Measurements from ENCODE around the gene PARN. TPM values are rescaled to one million over a fixed set of nuclear protein-coding genes. Genes with fewer than 3 reads are reported as not detected.

PARN gene
- total RNA-seq, 4 donors from 2014 or later = 36.6 to 66.8 (median 53.5) TPM

GRCh38 chr16:14449790-14450480 is 180.1 kb downstream of the PARN start:
- Histone ChIP-seq H3K27ac (no peak overlapping the region), H3K4me1 (no peaks in the 10 kb centered on the region), H3K27me3 (no peaks in the 10 kb centered on the region), H3K4me3 (no peak overlapping the region), H3K36me3 (peaks cover 0 to 12% (median 0%) of the 10 kb centered on the region in 3 donors), H3K9me3 (no peaks in the 10 kb centered on the region)
- DNase-seq = no peak
- no peak for TF ChIP-seq CTCF (IDR thresholded peaks at IDR 0.05)
- no peak for TF ChIP-seq POLR2A (IDR thresholded peaks at IDR 0.05)

- no peaks in the 10 kb centered on the region for H3K27me3 ChIP-seq
- H3K36me3 ChIP-seq = peaks cover 0 to 12% (median 0%) of the 10 kb centered on the region in 3 donors
- no peak for TF ChIP-seq CTCF (IDR thresholded peaks at IDR 0.05)
- TF ChIP-seq POLR2A (IDR thresholded peaks at IDR 0.05) = no peak
- H3K27ac ChIP-seq = no peak overlapping the region
- H3K4me1 ChIP-seq = no peaks in the 10 kb centered on the region
- H3K4me3 ChIP-seq = no peak overlapping the region
- no peaks in the 10 kb centered on the region for H3K9me3 ChIP-seq
- no peak for DNase-seq
Measured at GRCh38 chr16:14449334-14449733, 180.7 kb downstream of the PARN start.

GRCh38 chr16:14448879-14449278 is 181.2 kb downstream of the PARN start:
- no peak overlapping the region for H3K4me3 ChIP-seq
- H3K36me3 ChIP-seq = peaks cover 0 to 12% (median 0%) of the 10 kb centered on the region in 3 donors
- H3K9me3 ChIP-seq = no peaks in the 10 kb centered on the region
- no peak overlapping the region for H3K27ac ChIP-seq
- TF ChIP-seq CTCF (IDR thresholded peaks at IDR 0.05) = no peak
- no peak for TF ChIP-seq POLR2A (IDR thresholded peaks at IDR 0.05)
- H3K27me3 ChIP-seq = no peaks in the 10 kb centered on the region
- DNase-seq = no peak
- H3K4me1 ChIP-seq = no peaks in the 10 kb centered on the region

GRCh38 chr16:14447783-14448182 is 182.3 kb downstream of the PARN start:
- Histone ChIP-seq H3K9me3 (no peaks in the 10 kb centered on the region), H3K27me3 (no peaks in the 10 kb centered on the region), H3K4me1 (no peaks in the 10 kb centered on the region), H3K27ac (no peak overlapping the region), H3K4me3 (no peak overlapping the region), H3K36me3 (peaks cover 0 to 12% (median 0%) of the 10 kb centered on the region in 3 donors)
- DNase-seq = no peak
- TF ChIP-seq POLR2A (IDR thresholded peaks at IDR 0.05) = no peak
- no peak for TF ChIP-seq CTCF (IDR thresholded peaks at IDR 0.05)

- no peaks in the 10 kb centered on the region for H3K9me3 ChIP-seq
- no peak for DNase-seq
- H3K27ac ChIP-seq = no peak overlapping the region
- H3K27me3 ChIP-seq = no peaks in the 10 kb centered on the region
- peaks cover 0 to 12% (median 0%) of the 10 kb centered on the region in 3 donors for H3K36me3 ChIP-seq
- H3K4me1 ChIP-seq = no peaks in the 10 kb centered on the region
- no peak overlapping the region for H3K4me3 ChIP-seq
- TF ChIP-seq POLR2A (IDR thresholded peaks at IDR 0.05) = no peak
- TF ChIP-seq CTCF (IDR thresholded peaks at IDR 0.05) = no peak
Measured at GRCh38 chr16:14446796-14447195, 183.3 kb downstream of the PARN start.
